Activated CD4-positive, alpha-beta T cell treated with anti-CD3 and anti-CD28 coated beads for 48 hours (primary cell): ENCODE measurements around the gene JPH4.

ENCODE experiments used
- DNase-seq: peaks from one replicate; pipeline ENCODE4 v3.0.0-alpha.2; 2020

The JPH4 gene

DNA sequence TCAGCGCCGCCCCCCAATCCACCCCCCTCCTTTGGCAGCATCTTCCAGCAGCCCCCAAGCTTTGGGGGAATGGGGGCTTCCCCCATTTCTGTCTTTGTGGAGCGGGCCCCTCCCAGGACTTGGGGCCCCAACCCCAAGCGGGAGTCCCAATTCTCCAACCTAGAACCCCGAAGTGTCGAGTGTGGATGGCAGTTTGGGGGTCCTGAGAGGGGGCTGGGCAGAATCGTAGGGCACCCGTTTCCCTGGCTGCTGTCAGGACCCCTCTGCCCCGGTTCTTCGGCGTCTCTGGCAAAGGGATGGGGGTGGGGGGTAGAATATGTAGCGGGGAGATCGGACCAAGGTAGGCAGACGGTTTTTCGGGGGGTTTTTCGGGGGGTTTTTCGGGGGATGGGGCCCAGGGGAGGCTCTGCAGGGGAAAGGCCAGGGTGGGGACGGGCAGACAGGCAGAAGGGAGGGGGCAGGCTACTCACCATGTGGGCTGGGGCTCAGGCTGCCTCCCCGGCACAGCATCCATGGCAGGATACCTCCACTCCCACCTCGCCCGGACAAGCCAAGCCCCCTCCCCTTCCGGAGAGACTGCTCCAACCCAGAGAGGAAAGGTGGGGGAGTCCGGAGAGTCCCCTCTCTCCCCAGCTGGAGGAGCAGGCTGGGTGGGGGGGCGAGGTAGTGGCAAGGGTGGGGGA lies 739 bp downstream of the JPH4 start:
- DNase-seq, result no peak

DNA sequence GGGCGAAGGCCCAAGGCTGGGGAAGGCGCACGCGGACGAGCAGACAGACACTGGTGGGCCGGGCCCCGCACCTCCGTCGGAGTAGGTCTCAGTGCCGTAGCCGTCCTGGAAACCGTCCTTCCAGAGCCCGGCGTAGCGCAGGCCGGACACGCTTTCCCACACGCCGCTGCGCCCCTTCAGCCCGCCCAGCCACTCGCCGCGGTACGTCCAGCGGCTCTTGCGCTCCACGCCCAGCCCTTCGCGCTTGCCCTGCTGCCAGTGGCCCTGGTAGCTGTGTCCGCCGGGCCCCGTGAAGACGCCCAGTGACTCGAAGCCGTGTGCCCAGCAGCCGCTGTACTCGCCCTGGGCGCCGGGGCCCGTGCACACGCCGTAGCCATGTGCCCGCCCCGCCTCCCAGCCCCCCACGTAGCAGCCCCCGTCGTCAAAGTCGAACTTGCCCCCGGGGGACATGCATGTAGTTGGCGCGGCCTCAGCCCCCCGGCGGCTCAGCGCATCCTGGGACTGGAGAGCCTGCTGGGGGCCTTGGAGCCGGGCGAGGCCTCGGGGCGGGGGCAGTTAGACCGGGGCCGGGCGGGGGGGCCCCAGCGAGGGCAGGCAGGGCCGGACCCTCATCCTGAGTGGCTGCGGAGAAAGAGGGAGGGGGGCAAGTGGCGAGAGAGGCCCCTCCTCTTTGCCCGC lies 1.4 kb downstream of the JPH4 start:
- DNase-seq, result no peak

DNA sequence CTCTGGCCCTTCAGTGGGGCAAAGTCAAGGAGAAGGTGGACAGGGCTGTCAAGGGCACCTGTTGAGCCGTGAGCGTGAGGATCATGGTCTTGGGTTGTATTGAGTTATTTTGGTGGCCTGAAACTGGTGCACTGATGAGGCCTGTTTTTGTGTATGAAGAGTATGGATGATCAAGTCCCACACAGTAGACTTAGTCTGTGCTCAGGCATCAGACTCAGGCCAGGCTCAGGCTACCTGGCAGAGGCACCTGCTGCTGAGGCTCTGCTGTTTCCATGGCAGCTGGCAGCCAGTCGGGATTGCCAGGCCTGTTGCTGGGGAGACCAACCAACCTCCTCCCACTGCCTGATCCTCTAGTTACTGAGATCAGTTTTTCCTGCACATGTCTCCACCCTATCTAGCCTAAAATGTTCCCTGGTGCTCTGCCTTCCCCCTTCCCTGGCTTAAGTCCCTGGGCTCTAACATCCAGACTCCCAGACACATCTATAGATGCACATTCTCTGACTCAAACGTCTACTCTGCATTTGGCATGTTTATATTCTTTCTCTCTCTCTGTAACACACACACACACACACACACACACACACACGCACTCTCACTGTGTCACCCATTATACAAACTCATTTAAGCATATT lies 5.1 kb downstream of the JPH4 start:
- no peak for DNase-seq

DNA sequence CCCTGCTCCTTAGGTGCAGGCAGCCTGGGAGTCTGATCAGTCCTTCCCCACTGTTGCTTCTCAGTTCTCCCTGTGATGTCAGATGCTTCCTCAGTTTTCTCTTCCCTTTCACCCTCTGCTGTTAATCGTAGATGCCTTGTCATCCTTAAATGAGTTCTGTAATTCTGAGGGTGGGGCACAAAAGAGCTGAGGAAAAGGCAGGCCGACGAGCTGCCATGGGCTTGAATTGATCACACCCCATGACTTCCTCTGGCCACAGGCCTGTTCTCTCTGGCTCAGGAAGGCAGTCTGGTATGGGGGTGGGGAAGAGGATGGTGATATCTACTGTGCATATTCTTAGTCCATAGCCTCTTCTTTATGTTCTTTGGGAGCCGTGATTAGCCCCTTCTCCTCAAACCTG lies 5.8 kb downstream of the JPH4 start:
- no peak for DNase-seq

DNA sequence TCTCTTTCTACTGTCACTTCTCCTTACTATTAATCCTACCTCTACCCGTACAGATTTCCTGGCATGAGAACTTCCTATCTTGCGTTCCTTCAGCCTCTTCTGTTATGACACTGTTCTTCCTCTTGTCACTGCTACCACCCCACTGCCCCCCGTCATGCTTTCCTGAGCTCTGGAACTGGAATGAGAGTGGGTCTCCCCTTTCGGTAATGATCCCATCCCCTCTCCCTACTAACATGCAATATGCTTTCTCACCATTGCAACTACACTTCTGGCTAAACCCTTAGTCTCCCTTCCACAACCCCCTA lies 6.1 kb downstream of the JPH4 start:
- no peak for DNase-seq

- DNase-seq, result no peak
Observed at GRCh38 chr14:23571701-23572523, 6.7 kb downstream of the JPH4 start.

DNA sequence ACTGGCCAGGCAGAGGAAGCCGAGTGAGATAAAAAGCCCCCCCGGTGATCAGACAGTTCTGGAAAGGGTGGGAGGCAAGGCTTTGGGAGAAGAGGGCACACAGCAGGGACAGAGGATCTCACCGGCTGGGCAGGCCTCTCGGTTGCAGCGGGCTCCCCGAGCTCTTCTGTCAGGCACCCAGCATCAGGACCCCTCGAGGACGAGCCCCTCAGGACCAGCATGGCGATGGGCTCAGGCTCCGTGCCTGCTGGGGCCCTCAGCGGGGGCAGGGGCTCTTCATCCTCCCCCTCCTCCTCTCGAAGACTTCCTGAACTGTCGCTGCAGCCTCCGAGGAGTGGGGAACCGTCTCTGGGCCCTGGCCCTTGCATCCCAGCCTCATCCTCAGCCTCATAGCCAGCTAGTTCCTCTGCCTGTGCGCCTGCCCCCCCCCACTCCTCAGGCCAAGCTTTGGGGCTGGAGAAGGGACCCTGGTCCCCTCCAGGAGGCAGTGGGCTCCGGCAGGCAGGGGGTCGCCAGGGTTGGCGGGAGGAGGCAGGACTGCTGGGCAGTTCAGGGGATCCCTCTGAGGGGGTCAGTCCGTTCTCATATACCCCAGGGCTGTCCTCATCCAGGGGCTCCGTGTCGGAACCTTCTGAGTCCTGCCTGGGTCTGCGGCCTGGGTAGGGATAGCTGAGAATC lies 7.6 kb downstream of the JPH4 start:
- no peak for DNase-seq

DNA sequence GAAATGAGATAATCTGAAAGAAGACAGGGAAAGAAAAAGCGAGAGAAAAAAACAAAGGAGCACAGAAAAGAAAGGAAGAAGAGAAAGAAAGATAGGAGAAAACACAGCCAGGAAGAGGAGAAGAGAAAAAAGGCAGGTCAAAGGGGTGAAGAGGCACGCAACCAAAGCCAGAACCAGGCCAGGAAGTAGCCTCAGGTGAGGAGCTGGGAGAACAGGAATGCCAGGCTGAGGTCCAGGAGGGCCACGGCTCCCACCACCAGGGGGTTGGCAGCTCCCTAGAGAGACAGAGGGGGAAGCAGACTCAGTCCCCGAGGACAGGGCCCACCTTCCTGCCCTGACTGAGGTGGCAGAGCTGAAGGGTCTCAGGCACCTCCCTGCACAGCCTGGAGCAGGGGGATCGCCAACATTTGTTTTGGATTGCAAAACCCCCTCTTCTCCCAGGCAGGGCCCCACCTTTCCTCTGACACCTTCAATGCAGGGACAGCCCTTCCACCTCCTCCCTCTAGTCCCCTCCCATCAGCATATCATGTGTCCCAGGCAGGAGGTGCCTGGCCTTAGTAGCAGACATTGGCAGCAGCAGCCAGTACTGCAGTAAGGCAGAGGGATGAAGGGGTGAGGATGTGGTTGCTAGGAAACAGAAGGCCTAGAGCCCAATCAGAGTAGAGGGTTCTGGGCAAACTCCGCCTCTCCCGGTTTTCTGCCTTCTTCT lies 9.0 kb downstream of the JPH4 start:
- no peak for DNase-seq

GRCh38 chr14:23568600-23569331 lies 9.8 kb downstream of the JPH4 start:
- DNase-seq, result no peak

GRCh38 chr14:23568021-23568599 lies 10.5 kb downstream of the JPH4 start:
- no peak for DNase-seq

DNA sequence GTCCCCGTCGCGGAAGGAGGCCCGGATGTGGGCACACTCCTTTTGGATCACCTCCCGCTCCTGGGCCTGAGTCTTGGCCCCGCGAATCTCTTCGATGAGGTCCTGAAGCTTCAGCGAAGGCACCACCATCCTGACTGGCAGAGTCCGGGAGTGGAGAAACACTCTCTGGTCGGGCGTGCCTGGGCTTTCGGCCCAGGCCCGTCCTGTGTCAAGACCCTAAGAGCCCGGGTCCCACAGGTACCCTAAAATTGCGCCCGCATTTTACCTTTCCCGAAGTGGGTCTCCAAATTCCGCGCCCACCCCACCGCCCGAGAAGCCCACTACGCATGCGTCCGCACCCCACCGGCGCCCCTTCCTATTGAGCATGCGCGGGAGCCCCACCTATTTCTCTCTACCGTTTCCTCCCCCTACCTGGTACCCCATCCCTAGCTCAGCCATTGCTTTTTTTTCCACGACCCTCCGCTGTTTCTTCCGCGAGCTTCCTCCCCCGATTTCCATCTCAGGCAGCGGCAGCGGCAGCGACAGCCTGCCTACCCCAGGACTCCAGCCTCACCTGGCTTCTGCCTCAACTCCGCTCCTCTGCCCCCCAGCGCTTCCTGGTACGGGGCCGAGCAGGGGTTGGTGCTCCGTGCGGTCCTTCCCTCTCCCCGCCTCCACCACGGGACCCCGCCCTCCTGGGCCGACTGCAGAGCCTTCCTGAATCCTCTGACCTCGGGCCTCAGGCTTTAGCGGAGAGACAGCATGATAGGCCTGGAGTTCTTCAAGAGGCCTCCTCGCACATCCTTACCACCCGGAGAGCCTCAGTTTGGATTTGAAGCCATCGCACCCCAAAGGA lies 11.2 kb downstream of the JPH4 start, which contains the start of gene AP1G2:
Gene AP1G2 (minus strand): TSS at position 606 of the 835 bp plus-strand sequence. CDS start 477 bp downstream, at position 129.
- DNase-seq, result peak; percentile 94

DNA sequence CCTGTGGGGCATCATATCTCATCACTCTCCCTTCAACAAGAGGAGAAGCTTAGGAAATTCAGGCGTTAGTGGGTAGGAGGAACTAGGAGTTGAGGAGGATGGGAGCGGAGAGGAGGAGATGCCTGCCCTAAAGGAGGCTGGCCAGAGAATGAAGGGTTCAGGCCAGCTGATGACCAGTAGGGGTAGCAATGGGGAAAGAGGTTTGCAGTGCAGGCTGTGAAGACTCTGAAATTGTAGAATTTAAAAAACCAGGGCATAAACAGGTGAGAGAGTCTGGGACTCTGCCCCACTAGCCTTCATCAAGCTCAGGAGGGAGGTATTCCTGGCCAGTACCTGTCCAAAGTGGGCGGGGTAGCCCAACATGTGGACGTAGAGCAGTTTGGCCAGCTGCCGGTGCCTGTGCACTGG lies 11.8 kb downstream of the JPH4 start:
- DNase-seq, result no peak

- no peak for DNase-seq
Observed at GRCh38 chr14:23566112-23566777, 12.3 kb downstream of the JPH4 start.

GRCh38 chr14:23565626-23566025 lies 13.0 kb downstream of the JPH4 start:
- DNase-seq, result no peak

DNA sequence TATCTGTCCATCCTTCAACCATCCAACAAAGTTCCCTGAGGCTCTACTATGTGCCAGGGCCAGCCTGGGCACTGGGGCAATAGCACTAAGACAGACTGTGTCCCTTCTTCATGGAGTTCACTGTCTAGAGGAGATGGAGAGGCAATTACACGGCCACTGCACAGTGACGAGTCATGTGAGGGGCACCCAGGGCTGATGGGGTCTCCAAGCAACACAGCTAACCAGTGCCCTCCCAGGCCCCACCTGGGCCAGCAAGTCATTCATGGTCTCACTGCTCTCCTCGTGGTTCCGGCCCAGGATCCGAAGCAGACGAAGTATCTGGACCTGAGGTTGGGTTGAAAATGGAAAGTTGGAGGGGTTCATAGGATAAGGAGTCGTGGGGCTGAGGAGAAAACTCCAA lies 13.7 kb downstream of the JPH4 start:
- no peak for DNase-seq

DNA sequence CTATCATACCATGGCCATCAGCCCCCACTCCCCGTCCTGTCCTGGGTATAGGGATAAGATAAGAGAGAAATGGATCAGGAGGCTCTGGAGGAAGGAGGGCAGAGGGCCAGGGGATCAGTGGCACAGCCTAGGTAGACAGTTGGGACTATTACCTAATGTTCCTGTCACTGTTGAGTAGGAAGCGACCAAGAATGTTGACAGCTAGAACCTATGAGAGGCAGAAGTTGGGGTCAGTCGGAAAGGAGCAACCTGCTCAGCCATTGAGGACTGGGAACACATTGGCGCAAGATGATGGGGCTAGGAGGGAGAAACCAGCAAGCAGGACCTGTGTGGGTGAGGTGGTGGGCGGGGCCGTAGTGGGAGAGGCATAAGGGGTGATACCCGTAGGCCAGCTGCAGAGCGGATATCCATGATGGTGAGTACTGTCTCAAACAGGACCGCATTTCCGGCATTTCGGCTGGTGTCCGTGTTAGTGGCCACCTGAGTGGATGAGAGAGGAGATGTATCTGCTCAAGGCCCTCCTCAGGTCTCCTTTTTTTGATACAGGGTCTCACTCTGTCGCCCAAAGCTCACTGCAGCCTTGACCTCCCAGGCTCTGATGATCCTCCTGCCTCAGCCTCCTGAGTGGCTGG lies 14.3 kb downstream of the JPH4 start:
- no peak for DNase-seq

DNA sequence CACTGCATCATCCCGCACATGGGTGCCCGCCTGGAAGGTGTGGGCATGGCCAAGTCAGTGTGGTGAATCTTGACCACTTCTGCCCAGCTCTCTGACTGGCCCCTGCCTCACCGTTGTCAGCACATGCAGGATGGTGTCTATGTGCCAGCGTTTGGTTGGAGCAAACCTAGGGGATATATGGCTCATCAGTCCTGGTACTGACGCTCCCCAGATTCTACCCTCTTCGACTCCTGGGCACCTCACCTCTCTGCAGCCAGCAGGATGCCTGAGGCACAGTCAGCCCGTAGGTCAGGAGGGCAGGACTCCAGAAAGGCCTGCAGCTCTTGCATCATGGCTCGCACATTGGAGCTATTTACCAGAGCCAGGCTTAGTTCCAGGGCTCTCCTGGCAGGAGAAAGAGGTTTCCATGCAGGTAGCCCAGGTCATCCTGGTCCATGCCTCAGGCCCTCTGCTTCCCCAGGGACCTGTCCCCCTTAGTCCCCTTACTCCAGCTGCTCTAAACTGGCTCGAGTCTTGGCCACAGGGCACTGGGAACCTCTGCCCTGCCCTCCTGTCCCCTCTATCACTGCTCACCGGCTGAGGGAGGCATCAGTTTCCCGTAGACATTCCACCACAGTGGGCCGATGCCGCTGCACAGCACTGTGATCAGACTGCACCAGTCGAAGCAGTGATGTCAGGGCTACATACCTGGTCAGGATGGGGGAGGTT lies 15.0 kb downstream of the JPH4 start:
- no peak for DNase-seq

DNA sequence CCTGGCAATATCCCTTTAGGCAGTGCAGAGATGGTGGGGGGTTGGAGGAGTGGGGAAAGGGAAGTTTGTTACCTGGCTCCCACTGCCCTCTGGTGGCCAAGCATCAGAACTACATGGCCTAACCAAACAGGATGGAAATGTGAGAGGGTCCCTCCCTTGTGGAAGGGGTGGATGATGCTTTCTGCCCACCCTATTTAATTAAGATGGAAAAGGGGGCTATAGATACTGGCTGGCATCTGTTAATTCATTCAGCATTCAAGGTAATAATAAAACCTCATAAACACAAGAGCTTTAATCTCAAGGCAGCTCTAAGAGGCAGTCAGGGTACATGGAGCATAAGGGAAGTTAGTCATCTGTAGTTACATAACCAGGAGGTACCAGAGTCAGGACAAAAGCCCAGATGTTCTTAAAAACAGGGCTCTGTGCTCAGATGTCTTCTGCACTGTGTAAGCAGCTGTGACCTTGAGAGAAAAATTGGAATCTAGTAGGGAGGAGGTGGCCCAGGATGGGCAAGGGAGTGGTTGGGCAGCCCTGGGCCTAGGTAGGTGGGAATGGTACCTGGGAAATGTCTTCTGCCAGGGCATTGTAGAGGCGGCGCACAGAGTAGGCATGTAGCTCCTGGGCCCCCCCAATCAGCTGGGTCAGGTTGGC lies 15.6 kb downstream of the JPH4 start:
- DNase-seq, result peak; percentile 73
